NCI-H1930 (cell line): ENCODE data around the gene AQP9.
A peak's percentile ranks its signal among the peaks of the same experiment; 100 is the strongest.
"Not testable (repeated sequence)": the region's sequence is repeated elsewhere in the genome, so short reads cannot be mapped to it uniquely, and the experiment has no call there.

Experiments used
- DNase-seq, 2 experiments: peaks; one replicate each; lab custom pipeline; 2025; lab: John Stamatoyannopoulos, UW

Gene AQP9

GRCh38 chr15:58179741-58180381, 41.7 kb downstream of the AQP9 start:
- no peak for DNase-seq

- DNase-seq, result no peak
Observed at GRCh38 chr15:58182460-58183163, 44.4 kb downstream of the AQP9 start.

- no peak for DNase-seq
Observed at GRCh38 chr15:58185439-58185838, 47.3 kb downstream of the AQP9 start.

GRCh38 chr15:58189148-58189811, 51.1 kb downstream of the AQP9 start:
- no peak for DNase-seq

- no peak for DNase-seq
Observed at GRCh38 chr15:58190419-58190818, 52.2 kb downstream of the AQP9 start.

GRCh38 chr15:58193636-58194035, 55.5 kb downstream of the AQP9 start:
- not testable (repeated sequence) for DNase-seq

GRCh38 chr15:58200739-58201138, 62.6 kb downstream of the AQP9 start:
- DNase-seq, result no peak

- no peak for DNase-seq
Observed at GRCh38 chr15:58201516-58201915, 63.3 kb downstream of the AQP9 start.

GRCh38 chr15:58203537-58203936, 65.4 kb downstream of the AQP9 start:
- no peak for DNase-seq

GRCh38 chr15:58206151-58206550, 68.0 kb downstream of the AQP9 start:
- DNase-seq, result no peak

GRCh38 chr15:58208217-58208616, 70.0 kb downstream of the AQP9 start:
- not testable (repeated sequence) for DNase-seq

- DNase-seq, result not testable (repeated sequence)
Observed at GRCh38 chr15:58209007-58209481, 70.9 kb downstream of the AQP9 start.

- not testable (repeated sequence) for DNase-seq
Observed at GRCh38 chr15:58210031-58210430, 71.8 kb downstream of the AQP9 start.

- DNase-seq, result peak in 1 of 2 experiments; percentile 6
Observed at GRCh38 chr15:58212909-58213526, 74.8 kb downstream of the AQP9 start.

GRCh38 chr15:58213587-58214338, 75.6 kb downstream of the AQP9 start:
- no peak for DNase-seq

GRCh38 chr15:58214591-58215340, 76.6 kb downstream of the AQP9 start:
- DNase-seq, result no peak

- DNase-seq, result no peak
Observed at GRCh38 chr15:58217460-58217859, 79.3 kb downstream of the AQP9 start.

GRCh38 chr15:58221591-58222241, 83.5 kb downstream of the AQP9 start:
- DNase-seq, result no peak

- DNase-seq, result no peak
Observed at GRCh38 chr15:58222679-58223078, 84.5 kb downstream of the AQP9 start.

GRCh38 chr15:58223432-58223831, 85.3 kb downstream of the AQP9 start:
- no peak for DNase-seq

- DNase-seq, result no peak
Observed at GRCh38 chr15:58224068-58224467, 85.9 kb downstream of the AQP9 start.
